Measurements from ENCODE around the gene EMC6. TPM values are rescaled to one million over a fixed set of nuclear protein-coding genes. Genes with fewer than 3 reads are reported as not detected.

EMC6 gene
- total RNA-seq, 1 donor from 2014 or later, result 18.9 TPM

DNA sequence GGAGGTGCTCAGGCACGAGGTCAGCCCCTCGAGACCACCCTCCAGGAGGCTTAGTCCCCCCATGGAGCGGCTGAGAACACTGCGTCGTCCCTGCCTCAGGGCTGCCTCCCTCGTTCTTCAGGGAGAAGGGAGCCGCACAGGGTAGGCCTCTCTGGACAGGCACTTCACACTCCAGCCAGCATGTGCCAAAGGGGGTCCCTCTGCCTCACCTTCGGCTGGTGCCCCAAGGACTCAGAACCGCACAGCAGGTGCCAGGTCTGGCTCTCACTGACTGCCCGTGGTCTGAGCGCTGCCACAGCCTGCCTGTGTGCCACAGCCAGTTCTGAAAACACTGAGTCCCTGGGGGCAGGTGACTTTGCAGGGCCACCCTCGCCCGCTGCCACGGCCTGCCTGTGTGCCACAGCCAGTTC is 20.2 kb downstream of the EMC6 start:
- Histone ChIP-seq H3K27me3 (no peaks in the 10 kb centered on the region), H3K9me3 (no peaks in the 10 kb centered on the region), H3K27ac (no peak overlapping the region), H3K4me3 (no peak overlapping the region), H3K36me3 (no peaks in the 10 kb centered on the region), H3K4me1 (no peaks in the 10 kb centered on the region)
- intact Hi-C loops (cut with DNase I), result no loop called here
- TF ChIP-seq POLR2AphosphoS5 (IDR thresholded peaks at IDR 0.05; ENCODE audit: insufficient read depth in 1 of 2, low read depth in 1 of 2), result no peak
- no peak for TF ChIP-seq POLR2A (IDR thresholded peaks at IDR 0.05)
- TF ChIP-seq, protein P1, sequence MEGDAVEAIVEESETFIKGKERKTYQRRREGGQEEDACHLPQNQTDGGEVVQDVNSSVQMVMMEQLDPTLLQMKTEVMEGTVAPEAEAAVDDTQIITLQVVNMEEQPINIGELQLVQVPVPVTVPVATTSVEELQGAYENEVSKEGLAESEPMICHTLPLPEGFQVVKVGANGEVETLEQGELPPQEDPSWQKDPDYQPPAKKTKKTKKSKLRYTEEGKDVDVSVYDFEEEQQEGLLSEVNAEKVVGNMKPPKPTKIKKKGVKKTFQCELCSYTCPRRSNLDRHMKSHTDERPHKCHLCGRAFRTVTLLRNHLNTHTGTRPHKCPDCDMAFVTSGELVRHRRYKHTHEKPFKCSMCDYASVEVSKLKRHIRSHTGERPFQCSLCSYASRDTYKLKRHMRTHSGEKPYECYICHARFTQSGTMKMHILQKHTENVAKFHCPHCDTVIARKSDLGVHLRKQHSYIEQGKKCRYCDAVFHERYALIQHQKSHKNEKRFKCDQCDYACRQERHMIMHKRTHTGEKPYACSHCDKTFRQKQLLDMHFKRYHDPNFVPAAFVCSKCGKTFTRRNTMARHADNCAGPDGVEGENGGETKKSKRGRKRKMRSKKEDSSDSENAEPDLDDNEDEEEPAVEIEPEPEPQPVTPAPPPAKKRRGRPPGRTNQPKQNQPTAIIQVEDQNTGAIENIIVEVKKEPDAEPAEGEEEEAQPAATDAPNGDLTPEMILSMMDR (IDR thresholded peaks at IDR 0.05), result no peak
- DNase-seq (ENCODE audit: extremely low spot score in 2 of 2), result no peak

DNA sequence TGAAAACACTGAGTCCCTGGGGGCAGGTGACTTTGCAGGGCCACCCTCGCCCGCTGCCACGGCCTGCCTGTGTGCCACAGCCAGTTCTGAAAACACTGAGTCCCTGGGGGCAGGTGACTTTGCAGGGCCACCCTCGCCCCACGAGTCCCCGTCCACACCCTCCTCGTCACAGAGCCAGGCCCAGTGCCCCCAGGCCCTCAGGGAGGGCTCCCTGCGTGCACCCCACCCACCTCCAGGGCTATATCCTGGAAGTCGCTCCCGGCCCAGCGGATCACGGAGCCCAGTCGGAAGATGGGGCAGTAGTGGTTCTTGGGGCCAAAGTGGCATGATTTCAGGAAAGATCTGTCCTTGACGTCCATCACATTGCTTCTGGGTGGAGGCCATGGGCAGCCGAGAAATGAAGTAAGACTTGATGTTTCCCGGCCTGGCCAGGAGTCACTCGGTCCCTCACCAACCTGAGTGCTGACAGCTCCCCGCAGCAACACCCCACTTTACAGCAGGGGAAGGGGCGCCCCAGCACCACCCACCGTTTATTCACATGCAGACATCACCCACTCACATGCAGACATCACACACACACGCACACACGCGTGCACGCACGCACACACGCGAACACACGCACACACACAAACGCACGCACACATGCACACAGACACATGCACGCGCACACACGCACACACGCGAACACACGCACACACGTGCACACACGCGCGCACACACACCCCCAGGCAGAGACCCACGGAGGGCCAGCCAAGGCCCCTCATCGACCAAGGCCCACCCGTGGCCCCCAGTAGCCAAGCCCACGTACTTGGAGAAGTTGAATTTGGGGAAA is 20.9 kb downstream of the EMC6 start:
- Histone ChIP-seq H3K4me3 (no peak overlapping the region), H3K27ac (no peak overlapping the region), H3K4me1 (no peaks in the 10 kb centered on the region), H3K9me3 (no peaks in the 10 kb centered on the region), H3K36me3 (no peaks in the 10 kb centered on the region), H3K27me3 (no peaks in the 10 kb centered on the region)
- DNase-seq (ENCODE audit: extremely low spot score in 2 of 2), result no peak
- intact Hi-C loops (cut with DNase I), result no loop called here
- TF ChIP-seq POLR2A (IDR thresholded peaks at IDR 0.05) (no peak), POLR2AphosphoS5 (IDR thresholded peaks at IDR 0.05; ENCODE audit: insufficient read depth in 1 of 2, low read depth in 1 of 2) (no peak)
- TF ChIP-seq, protein P1 (IDR thresholded peaks at IDR 0.05), result no peak

DNA sequence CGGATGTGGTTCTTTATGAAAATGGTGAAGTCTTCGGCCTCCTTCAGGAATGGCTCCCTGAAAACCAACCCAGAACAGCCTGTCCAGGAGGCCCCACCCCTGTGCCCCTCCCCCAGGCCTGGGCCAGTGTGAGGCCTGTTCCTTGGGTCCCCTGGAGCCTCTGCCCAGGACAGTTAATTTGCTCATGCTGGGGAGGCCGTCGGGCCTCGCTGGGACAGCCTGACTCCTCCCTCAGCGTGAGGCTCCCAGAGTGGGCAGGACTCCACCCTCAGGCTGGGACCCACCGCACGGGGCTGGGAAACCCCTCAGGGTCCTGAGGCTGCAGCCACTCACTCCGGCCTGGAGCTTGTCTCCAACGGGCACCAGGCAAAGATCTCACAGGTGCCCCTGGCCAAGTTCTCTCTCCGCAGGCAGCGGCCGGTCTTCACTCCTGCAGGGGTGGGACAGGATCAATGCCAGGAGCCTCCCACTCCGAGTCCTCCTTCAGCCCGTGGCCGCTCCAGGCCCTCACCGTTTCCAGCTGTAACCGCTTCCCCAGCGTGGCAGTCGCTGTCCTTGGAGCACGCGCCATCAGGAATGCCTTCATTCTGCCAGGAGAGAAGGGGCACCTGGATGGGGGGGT is 21.6 kb downstream of the EMC6 start:
- no peaks in the 10 kb centered on the region for H3K9me3 ChIP-seq
- DNase-seq (ENCODE audit: extremely low spot score in 2 of 2), result no peak
- intact Hi-C loops (cut with DNase I), result no loop called here
- no peak overlapping the region for H3K4me3 ChIP-seq
- H3K4me1 ChIP-seq, result peaks cover 6% of the 10 kb centered on the region
- H3K27me3 ChIP-seq, result no peaks in the 10 kb centered on the region
- no peak overlapping the region for H3K27ac ChIP-seq
- no peaks in the 10 kb centered on the region for H3K36me3 ChIP-seq
- no peak for TF ChIP-seq POLR2A (IDR thresholded peaks at IDR 0.05)
- TF ChIP-seq, protein P1 (IDR thresholded peaks at IDR 0.05), result no peak
- no peak for TF ChIP-seq POLR2AphosphoS5 (IDR thresholded peaks at IDR 0.05; ENCODE audit: insufficient read depth in 1 of 2, low read depth in 1 of 2)

DNA sequence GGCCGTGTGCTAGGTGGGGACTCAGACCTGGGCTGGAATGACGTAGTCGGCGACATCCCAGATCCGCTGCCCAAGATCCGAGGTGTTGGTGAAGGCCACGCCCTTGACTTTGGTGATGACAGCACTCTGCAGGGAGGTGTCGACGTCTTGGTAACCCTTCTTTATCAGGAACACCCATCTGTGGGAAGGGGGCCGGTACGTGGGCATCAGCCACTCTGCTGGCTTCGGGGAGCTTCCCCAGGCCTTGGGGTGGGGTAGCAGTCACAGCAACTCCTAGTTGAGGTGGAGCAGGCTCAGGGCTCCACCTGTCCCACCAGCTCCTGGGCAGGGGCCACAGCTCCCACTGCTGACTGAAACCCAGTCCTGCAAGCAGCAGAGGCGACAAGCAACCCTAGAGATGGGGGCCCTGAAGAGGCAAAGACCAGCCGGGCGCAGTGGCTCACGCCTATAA is 23.0 kb downstream of the EMC6 start:
- Histone ChIP-seq H3K27ac (no peak overlapping the region), H3K9me3 (no peaks in the 10 kb centered on the region), H3K4me1 (peaks cover 19% of the 10 kb centered on the region), H3K36me3 (no peaks in the 10 kb centered on the region), H3K4me3 (no peak overlapping the region), H3K27me3 (no peaks in the 10 kb centered on the region)
- DNase-seq (ENCODE audit: extremely low spot score in 2 of 2), result no peak
- intact Hi-C loops (cut with DNase I), result no loop called here
- TF ChIP-seq, protein P1 (IDR thresholded peaks at IDR 0.05), result no peak
- TF ChIP-seq POLR2AphosphoS5 (IDR thresholded peaks at IDR 0.05; ENCODE audit: insufficient read depth in 1 of 2, low read depth in 1 of 2) (no peak), POLR2A (IDR thresholded peaks at IDR 0.05) (no peak)

DNA sequence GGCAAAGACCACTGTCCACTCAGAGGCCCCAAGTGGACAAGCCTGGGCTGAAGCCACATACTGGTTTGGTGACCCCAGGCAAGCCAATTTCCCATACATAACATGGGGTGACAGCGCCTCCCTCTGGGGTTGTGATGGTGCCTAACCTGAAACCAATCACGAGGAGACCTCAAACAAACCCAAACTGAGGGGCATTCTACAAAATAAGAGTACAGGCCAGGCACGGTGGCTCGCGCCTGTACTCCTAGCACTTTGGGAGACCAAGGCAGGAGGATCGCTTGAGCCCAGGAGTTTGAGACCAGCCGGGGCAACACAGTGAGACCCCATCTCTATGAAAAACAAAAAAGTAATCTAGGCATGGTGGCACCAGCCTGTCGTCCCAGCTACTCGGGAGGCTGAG is 23.7 kb downstream of the EMC6 start:
- TF ChIP-seq, protein P1 (IDR thresholded peaks at IDR 0.05), result no peak
- TF ChIP-seq POLR2A (IDR thresholded peaks at IDR 0.05), result no peak
- TF ChIP-seq POLR2AphosphoS5 (IDR thresholded peaks at IDR 0.05; ENCODE audit: insufficient read depth in 1 of 2, low read depth in 1 of 2), result no peak
- Histone ChIP-seq H3K9me3 (no peaks in the 10 kb centered on the region), H3K4me1 (peaks cover 19% of the 10 kb centered on the region), H3K27me3 (no peaks in the 10 kb centered on the region), H3K36me3 (no peaks in the 10 kb centered on the region), H3K4me3 (no peak overlapping the region), H3K27ac (no peak overlapping the region)
- DNase-seq (ENCODE audit: extremely low spot score in 2 of 2), result no peak
- intact Hi-C loops (cut with DNase I), result no loop called here

All from vagina (tissue), 2 donors.